Loucy (cell line): ENCODE data around the gene CCBE1.
A peak's percentile ranks its signal among the peaks of the same experiment; 100 is the strongest.

Experiments used
- H2AFZ ChIP-seq: fragments of 200-600 bp; sonication (generic); 2 replicates; pipeline ENCODE4 v1.6.0; 2016; ENCODE audit warnings: antibody characterized with exemption, mild to moderate bottlenecking, low read length, moderate library complexity
- H3F3A ChIP-seq: fragments of 200-600 bp; 2 replicates; pipeline ENCODE4 v1.6.0; 2016; ENCODE audit warnings: antibody characterized with exemption, low read depth, mild to moderate bottlenecking
- H3K27me3 ChIP-seq: fragments of 200-600 bp; sonication (generic); 2 replicates; pipeline ENCODE4 v1.6.1; 2014; ENCODE audit warnings: low read length, mild to moderate bottlenecking; ENCODE audit not compliant: insufficient read depth, poor library complexity, severe bottlenecking
- H3K36me3 ChIP-seq: fragments of 200-600 bp; sonication (generic); 2 replicates; pipeline ENCODE4 v1.6.1; 2016; ENCODE audit warnings: low read length; ENCODE audit not compliant: insufficient read depth
- H3K4me1 ChIP-seq: fragments of 200-600 bp; sonication (generic); 2 replicates; pipeline ENCODE4 v1.5.1; 2014; ENCODE audit warnings: low read length, mild to moderate bottlenecking; ENCODE audit not compliant: insufficient read depth, poor library complexity, severe bottlenecking
- H3K4me2 ChIP-seq: fragments of 200-600 bp; sonication (generic); 2 replicates; pipeline ENCODE4 v1.6.0; 2014; ENCODE audit warnings: antibody characterized with exemption, low read length, low read depth, mild to moderate bottlenecking; ENCODE audit not compliant: poor library complexity, severe bottlenecking
- H3K4me3 ChIP-seq: fragments of 200-600 bp; sonication (generic); 2 replicates; pipeline ENCODE4 v1.5.1; 2014; ENCODE audit warnings: low read length, mild to moderate bottlenecking, mixed read lengths; ENCODE audit not compliant: poor library complexity, severe bottlenecking
- H3K79me2 ChIP-seq: fragments of 200-600 bp; sonication (generic); 2 replicates; pipeline ENCODE4 v1.6.1; 2014; ENCODE audit warnings: low read length; ENCODE audit not compliant: insufficient read depth
- H3K9ac ChIP-seq: fragments of 200-600 bp; sonication (generic); 2 replicates; pipeline ENCODE4 v1.6.0; 2014; ENCODE audit warnings: mild to moderate bottlenecking, low read depth, low read length, moderate library complexity; ENCODE audit not compliant: poor library complexity, severe bottlenecking
- H3K9me2 ChIP-seq: fragments of 200-600 bp; sonication (generic); replicated peaks from 2 replicates; pipeline ENCODE4 v1.6.1; 2016; ENCODE audit warnings: low read depth, low read length, mixed read lengths
- H3K9me3 ChIP-seq: fragments of 200-600 bp; sonication (generic); 2 replicates; pipeline ENCODE4 v1.6.1; 2014; ENCODE audit warnings: mild to moderate bottlenecking, antibody characterized with exemption, low read length, low read depth; ENCODE audit not compliant: insufficient read depth
- H4K20me1 ChIP-seq: fragments of 200-600 bp; sonication (generic); 2 replicates; pipeline ENCODE4 v1.6.0; 2014; ENCODE audit warnings: antibody characterized with exemption, low read length, mild to moderate bottlenecking; ENCODE audit not compliant: insufficient read depth, poor library complexity, severe bottlenecking
- CTCF ChIP-seq: fragments of 200-600 bp; sonication (generic); conservative IDR thresholded peaks from 2 replicates; pipeline ENCODE4 v1.5.1; 2014; ENCODE audit warnings: mild to moderate bottlenecking, antibody characterized with exemption, low read length
- EZH2phosphoT487 ChIP-seq: fragments of 200-600 bp; IDR thresholded peaks from 2 replicates; pipeline ENCODE4 v1.6.1; 2018; ENCODE audit warnings: antibody characterized with exemption, mild to moderate bottlenecking, moderate library complexity, borderline replicate concordance

Gene CCBE1

GRCh38 chr18:59570796-59571195 lies 126.4 kb downstream of the CCBE1 start:
- H3F3A ChIP-seq, result no peaks in the 10 kb centered on the region
- H3K4me1 ChIP-seq, result peaks cover 26% of the 10 kb centered on the region
- H3K79me2 ChIP-seq, result no peaks in the 10 kb centered on the region

GRCh38 chr18:59570101-59570775 lies 127.0 kb downstream of the CCBE1 start:
- Histone ChIP-seq H3K4me2 (peak overlapping the region; percentile 25), H3K36me3 (no peaks in the 10 kb centered on the region), H3K27me3 (no peaks in the 10 kb centered on the region), H3F3A (no peaks in the 10 kb centered on the region), H3K4me1 (peaks cover 24% of the 10 kb centered on the region), H3K79me2 (no peaks in the 10 kb centered on the region), H3K4me3 (no peak overlapping the region), H4K20me1 (no peaks in the 10 kb centered on the region), H2AFZ (no peak overlapping the region), H3K9me3 (no peaks in the 10 kb centered on the region), H3K9me2 (no peaks in the 10 kb centered on the region), H3K9ac (no peak overlapping the region)
- TF ChIP-seq CTCF (no peak), EZH2phosphoT487 (no peak)

More at GRCh38 chr18:59570796-59571195, 126.4 kb downstream of the CCBE1 start:
- no peaks in the 10 kb centered on the region for H3K27me3 ChIP-seq
- TF ChIP-seq EZH2phosphoT487 (no peak), CTCF (no peak)
- no peak overlapping the region for H3K9ac ChIP-seq
- H3K4me3 ChIP-seq, result no peak overlapping the region
- no peaks in the 10 kb centered on the region for H3K9me2 ChIP-seq
- H3K36me3 ChIP-seq, result no peaks in the 10 kb centered on the region
- no peaks in the 10 kb centered on the region for H3K9me3 ChIP-seq
- H3K4me2 ChIP-seq, result no peak overlapping the region
- H2AFZ ChIP-seq, result no peak overlapping the region
- H4K20me1 ChIP-seq, result no peaks in the 10 kb centered on the region

GRCh38 chr18:59569390-59569791 lies 127.8 kb downstream of the CCBE1 start:
- no peaks in the 10 kb centered on the region for H3F3A ChIP-seq

More at GRCh38 chr18:59569390-59569791, 127.8 kb downstream of the CCBE1 start:
- Histone ChIP-seq H4K20me1 (no peaks in the 10 kb centered on the region), H3K4me3 (no peak overlapping the region), H3K36me3 (no peaks in the 10 kb centered on the region), H3K27me3 (no peaks in the 10 kb centered on the region), H3K9me2 (no peaks in the 10 kb centered on the region), H3K4me1 (peaks cover 20% of the 10 kb centered on the region), H2AFZ (no peak overlapping the region), H3K4me2 (no peak overlapping the region), H3K79me2 (no peaks in the 10 kb centered on the region), H3K9ac (no peak overlapping the region), H3K9me3 (no peaks in the 10 kb centered on the region)
- TF ChIP-seq EZH2phosphoT487 (no peak), CTCF (no peak)
